Hepatic stellate cell (primary cell): ENCODE results near the gene LHPP.

Experiments
- DNase-seq: peaks from one replicate; pipeline ENCODE4 v3.0.0; 2011; ENCODE audit warnings: low spot score

Gene LHPP

GRCh38 chr10:124595143-124595883 is 133.7 kb downstream of the LHPP start:
- no peak for DNase-seq

DNA sequence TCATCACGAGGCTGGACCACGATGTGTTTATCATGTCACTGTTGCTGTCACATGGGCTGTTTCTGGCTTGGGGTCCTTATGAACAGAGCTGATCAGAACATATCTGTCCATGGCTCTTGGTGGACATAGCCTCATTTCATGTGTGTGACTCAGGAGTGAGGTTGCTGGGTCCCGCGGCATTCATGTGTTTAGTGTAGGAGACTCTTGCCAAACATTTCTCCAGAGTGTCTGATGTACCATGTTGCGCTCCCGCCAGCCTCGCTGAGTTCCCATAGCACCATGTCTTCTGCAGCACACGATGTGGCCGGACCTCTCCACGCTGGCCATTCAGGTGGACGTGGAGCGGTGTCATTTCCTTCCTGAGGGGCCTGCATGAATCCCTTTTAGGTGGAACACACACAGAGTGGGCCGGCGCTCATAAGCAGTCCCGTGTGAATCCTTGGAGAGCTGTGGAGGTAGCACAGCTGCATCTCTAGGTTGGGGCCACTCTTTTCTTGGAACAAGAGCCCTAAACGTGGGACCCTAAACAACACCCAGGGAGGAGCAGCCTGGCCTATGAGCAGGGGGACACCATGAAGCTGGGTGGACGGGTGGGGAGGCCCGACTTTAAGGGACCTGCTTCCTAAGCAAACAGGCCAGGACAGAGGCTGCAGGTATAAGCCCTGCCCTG is 134.6 kb downstream of the LHPP start:
- DNase-seq, result no peak

DNA sequence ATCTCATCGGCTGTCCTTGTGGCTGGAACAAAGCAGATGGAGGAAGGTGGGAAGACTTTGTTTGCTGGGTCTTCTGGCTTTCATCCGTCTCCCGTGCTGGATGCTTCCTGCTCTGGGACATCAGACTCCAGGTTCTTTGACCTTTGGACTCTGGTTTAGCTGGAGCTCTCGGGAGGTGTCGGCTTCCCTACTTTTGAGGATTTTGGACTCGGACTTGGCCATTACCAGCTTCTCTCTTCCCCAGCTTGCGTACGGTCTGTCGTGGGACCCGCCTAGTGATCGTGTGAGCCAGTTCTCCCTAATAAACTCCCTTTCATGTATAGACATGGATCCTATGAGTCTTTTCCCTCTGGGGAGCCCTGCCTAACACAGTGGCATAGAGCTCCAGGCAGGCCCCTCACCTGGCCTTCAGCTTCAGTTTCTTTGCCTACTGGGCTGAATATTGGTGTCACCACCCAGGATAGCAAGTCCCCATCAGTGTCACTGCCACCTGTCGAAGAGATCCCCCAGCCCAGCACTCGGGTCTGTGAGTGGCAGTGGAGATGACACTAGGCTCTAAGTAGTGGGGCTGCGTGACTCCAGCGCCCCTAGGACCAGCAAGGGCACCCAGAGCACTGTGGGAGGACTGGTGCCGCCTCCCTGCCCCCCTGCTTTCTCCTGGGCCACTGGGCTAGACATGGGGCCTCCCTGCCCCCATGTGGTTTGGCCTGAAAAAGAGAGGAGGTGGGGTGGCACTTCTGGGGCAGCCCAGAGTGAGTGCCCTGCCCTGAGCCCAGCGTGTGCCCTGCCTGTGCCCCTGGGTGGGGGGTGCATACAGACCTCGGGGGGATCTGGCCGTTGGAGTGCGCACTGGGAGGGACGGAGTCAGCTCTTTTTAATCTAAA is 135.6 kb downstream of the LHPP start:
- no peak for DNase-seq

DNA sequence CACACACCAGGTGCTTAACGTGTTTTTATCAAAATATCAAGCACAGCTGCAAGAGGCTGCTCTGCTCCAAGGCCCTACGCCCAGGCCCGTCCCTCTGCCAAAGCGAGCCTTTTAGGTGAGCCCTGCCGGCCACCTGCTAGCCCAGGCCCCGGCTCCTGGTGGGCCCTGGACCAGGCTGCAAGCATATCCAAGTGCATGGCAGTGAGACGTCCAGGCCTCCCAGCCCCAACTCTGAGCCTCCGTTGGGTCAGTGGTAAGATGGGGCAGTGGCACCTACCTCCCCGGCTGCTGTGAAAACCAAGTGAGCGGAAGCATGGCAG is 136.2 kb downstream of the LHPP start:
- no peak for DNase-seq

DNA sequence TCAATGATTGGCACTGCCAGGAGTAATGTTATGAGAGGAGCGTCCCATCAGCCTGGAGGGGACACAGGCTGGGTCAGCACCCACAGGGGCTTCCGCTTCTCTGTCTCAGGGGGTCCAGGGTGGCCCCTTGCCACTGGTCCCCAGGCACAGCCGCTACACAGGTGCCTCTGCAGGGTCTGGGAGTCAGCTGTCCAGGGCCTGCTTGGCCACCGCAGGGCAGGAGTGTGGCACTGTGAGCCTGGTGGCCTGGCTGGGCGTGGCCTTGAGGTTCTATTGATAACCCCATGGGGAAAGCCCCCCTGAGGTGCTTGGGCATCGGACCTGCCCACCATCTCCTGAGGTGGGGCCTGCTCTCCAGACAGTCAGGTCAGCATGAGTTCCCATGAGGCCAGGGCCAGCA is 136.6 kb downstream of the LHPP start:
- no peak for DNase-seq

DNA sequence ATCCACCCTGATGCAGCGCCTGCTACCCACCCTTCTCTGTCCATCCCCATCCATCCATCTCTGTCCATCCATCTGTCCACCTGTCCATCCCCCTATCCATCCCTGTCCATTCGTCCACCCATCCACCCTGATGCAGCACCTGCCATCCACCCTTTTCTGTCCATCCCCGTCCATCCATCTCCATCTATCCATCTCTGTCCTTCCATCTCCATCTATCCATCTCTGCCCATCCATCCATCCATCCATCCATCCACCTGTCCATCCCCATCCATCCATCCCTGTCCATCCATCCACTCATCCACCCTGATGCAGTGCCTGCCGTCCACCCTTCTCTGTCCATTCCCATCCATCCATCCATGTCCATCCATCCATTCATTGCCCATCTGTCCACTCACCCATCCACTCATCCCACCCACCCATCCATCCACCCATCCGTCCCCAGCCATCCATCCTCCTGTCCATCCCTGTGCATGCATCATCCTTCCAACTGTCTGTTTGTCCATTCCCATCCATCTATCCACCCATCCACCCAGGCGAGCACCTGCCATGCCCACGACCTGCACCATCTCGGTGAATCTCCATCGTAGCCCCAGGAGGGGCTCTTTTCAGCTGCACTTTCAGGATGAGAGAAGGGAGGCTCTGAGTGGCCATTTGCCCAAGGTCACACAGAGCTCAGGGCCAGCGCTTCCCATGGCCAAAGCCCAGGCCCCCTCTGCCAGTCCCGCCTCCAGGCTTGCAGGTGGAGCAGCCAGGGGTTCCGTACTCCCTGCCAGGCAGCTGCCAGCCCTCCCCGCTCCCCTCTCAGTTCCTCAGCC is 137.4 kb downstream of the LHPP start:
- no peak for DNase-seq

GRCh38 chr10:124599588-124600050 is 138.0 kb downstream of the LHPP start:
- DNase-seq, result no peak

GRCh38 chr10:124600051-124600880 is 138.6 kb downstream of the LHPP start:
- no peak for DNase-seq

DNA sequence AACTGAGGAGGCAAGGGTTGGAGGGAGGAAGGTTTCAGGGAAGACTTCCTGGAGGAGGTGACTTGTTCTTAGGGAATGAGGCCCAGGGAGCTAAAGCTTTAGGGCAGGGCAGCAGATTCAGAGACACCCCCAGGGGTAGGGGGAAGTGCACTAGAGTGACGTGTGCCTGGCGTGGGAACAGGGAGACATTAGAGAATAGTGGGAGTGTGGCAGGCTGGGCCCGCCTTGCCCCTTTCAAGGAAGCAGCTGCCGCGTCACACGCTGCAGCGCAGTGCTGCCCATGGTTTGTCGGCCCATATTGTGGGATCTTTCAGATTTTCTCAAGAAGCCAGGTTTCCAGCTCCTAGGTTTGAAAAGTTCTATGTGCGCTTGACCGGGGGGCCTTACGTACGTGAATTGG is 139.4 kb downstream of the LHPP start:
- no peak for DNase-seq

DNA sequence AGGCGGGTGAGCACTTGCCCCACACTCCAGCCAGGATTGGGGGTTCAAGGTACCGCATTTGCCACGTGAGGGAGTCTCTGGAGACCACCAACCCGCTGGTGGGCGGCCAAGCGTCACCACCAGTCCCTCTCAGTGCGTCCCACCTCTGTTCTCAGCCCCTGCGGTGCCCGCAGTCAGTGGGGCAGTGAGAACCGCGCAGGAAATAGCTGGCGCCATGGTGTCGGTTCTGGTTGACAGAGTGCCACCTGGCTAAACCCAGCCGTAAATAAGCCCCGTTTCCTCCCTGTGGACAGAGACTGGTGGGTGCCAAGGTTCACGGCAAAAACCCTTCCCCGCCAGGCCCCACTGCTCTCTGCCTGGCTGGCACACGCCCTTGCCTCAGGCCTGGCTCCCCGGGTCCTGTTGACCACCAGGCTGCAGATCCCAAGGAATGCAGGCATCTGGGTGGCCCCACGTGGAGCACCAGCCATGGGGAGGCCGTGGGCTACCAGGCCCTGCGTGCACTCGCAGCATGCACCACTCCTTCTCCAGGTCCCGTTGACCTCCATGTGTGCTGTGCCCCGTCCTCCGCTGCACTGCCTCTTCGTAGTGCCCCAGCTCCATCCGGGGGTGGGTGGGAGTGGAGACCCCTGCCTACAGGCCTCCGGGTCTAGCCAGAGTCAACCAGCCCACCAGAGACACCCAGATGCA is 140.0 kb downstream of the LHPP start:
- no peak for DNase-seq

DNA sequence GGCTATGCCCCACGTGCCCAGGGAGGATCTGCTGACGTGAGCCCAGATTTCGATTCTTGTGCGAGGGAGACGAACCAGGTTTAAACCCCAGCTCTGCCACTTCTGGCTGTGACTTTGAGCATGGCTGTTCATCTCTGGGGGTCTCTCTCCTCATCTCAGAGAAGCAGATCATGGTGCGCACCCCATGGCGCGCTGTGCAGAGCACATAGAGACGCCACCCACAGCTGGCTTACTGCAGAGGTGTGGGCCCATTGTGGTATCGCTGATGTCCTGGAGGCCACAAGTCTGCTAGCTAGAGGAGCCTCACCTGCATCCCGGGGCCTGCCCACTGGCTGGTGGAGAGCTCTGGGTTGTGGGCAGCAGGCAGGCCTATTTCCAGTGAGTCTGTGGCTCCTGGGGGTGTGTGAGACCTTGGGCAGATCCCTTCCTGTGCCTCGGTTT is 140.5 kb downstream of the LHPP start:
- DNase-seq, result no peak

- no peak for DNase-seq
Measured at GRCh38 chr10:124602646-124603365, 141.2 kb downstream of the LHPP start.

DNA sequence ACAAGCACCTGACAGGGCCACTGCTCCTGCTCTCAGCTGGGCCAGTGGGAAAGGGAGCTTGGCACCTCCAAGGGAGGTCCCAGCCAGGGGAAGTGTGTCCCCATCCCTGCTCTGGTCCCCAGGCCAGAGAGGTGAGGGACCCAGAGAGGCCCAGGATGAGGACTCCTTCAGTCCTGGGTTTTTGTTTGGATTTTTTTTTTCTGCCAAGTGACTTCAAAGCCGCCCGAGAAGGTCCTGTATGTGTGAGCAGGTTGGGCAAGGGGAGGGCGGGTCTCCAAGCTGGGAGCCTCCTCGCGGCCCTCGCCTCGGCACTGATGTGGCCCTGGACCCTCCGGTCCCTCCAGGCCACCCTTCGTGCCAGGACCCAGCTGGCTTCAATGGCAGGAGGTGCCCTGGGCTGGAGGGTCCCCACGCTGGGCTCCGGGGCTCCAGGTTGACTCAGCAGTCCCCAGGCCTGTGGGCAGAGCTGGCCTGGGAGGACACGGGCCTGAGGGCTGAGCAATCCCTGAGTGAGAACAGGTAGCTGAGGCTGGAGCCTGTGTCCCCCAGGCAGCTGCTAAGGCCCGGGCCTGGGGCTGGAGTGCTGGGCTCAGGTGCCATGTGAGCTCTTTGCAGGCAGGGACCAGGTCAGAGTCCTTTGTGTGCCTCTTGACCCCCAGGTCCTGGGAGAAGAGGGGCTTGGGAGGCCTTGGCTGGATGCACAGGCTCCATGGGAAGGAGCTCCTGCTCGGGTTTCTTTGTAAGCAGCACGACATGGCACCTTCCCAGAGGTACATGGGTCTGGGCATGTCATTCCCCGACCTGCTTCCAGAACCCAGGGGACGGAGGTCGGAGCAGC is 142.0 kb downstream of the LHPP start:
- no peak for DNase-seq

GRCh38 chr10:124604214-124605000 is 142.8 kb downstream of the LHPP start:
- no peak for DNase-seq

GRCh38 chr10:124605001-124605370 is 143.4 kb downstream of the LHPP start:
- no peak for DNase-seq

GRCh38 chr10:124605481-124605855 is 143.8 kb downstream of the LHPP start:
- DNase-seq, result no peak

GRCh38 chr10:124605856-124606812 is 144.5 kb downstream of the LHPP start:
- DNase-seq, result no peak
